KOPT-K1 (cell line): Measurements from ENCODE around the gene SLC22A31.

Experiments
- H3K27ac ChIP-seq: fragments of 200-600 bp; sonication (generic); 2 replicates; pipeline ENCODE4 v1.5.1; 2016; ENCODE audit warnings: antibody characterized with exemption, mild to moderate bottlenecking, low read depth, low read length; ENCODE audit not compliant: poor library complexity, severe bottlenecking
- H3K36me3 ChIP-seq: fragments of 200-600 bp; sonication (generic); 2 replicates; pipeline ENCODE4 v1.5.1; 2017; ENCODE audit warnings: antibody characterized with exemption, mild to moderate bottlenecking, low read length, moderate library complexity; ENCODE audit not compliant: insufficient read depth
- H3K9me3 ChIP-seq: fragments of 200-600 bp; sonication (generic); 2 replicates; pipeline ENCODE4 v1.5.1; 2017; ENCODE audit warnings: antibody characterized with exemption, low read length, mild to moderate bottlenecking; ENCODE audit not compliant: insufficient read depth, poor library complexity, severe bottlenecking

SLC22A31 gene

DNA sequence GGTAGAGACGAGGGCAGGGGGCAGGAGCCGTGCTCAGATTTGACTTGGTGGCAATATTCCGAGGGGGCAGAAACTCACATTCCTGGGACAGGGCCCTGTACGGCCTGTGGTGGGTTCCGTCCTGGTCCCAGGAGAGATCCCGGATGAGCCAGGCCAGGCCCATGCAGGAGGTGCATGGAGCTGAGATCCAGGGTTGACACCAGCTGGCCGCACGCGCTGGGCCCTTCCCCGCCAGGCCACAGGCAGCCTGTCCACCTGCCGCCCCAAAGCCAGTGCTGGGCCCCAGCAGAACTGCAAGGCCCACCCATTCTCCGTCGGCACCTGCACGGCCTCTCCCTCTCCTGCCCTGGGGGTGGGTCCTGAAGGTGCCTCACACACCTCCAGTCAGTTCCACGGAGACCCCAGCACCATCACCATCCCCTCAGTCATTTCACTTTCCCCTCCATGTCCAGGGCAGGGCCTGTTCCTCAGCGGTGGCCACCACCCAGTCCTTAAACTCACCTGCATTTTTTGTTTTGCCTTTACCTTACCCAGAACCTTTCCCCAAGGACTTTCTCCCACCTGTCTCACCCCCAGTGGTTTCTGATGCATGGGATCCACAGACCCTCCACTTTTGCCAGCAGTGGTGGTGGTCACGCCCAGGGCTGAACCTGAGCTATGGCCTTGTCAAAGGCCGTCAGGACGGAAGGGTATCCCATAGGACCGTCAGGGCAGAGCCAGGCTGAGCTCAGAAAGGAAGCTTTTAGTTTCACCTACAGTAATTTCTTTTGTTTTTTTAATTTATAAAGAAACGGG, 53.9 kb downstream of the SLC22A31 start:
- no peak overlapping the region for H3K27ac ChIP-seq
- H3K9me3 ChIP-seq: peaks cover 44% of the 10 kb centered on the region
- H3K36me3 ChIP-seq: peaks cover 98% of the 10 kb centered on the region
